ENCODE data around the gene VPS52.

Gene VPS52

DNA sequence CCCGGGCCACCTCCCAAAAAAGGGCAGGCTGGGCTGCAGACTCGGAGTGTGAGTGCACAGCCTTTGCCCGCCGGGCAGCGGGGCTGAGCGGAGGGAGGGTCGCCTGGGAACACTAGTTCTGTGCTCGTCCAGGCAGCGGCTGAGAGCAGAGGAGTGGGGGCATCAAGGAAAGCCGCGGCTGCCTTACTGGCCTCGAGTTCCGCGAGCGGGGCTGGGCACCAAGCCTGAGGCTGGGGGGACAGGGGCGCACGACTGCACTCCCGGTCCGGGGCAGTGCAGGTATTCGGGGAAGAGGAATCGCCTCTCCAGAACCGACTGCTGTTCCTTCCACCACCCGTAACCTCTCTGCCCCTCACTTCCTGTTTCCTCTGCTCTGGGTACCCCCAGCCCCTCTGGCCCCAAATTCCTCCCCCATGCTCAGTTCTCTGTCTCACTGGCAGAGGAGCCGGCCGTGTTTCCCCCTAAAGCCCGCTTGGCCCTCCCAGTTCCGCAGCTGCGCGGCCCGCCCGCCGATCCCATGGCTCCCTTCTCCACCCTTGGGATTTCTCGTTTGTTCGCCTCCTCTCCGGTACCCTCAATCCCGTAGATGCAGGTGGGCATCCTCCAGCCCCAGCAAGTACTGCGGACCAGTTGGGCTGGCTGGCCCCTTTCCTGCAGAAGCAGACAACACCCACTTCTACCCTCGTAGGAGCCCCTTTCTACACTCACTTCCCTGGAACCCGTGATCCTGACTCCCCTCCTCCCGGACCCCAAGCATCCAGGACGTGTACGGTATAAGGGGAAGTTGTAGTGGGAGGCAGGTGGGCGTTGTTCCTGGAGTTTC lies 58.3 kb downstream of the VPS52 start (continued):
- TF ChIP-seq PRDM10 (tag by site-specific recombination; IDR thresholded peaks at IDR 0.05) (peak; percentile 93), PATZ1 (tag by site-specific recombination; IDR thresholded peaks at IDR 0.05) (0 out of 2 replicates have a peak, but pooled peaks have one; percentile 34)

DNA sequence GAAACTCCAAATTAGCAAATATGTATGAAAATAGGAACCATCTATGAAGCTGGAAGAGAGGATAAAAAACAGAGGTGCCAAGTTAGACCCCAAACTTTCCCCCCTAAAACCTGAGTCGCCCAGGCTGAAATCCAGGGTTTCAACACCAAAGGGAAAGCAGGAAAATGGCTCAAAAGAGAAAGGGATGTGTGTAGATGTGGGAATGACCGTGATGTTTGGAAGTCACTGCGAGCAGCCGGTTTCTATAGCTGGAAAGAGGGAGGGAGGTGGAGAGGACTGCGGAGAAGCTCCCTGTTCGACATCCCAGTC lies 58.9 kb downstream of the VPS52 start:
- Histone ChIP-seq H3K9me3 (ENCODE audit: control insufficient read depth, insufficient read depth, low read depth, low read length) (no peaks in the 10 kb centered on the region), H3K27ac (ENCODE audit: extremely low read depth, low read depth, low read length) (no peak overlapping the region), H3K4me1 (ENCODE audit: control insufficient read depth, insufficient read depth, low read length) (peaks cover 8% of the 10 kb centered on the region), H3K4me3 (ENCODE audit: low read depth, low read length) (peak overlapping the region; percentile 38), H3K36me3 (ENCODE audit: control insufficient read depth in 2 of 2, insufficient read depth in 1 of 2, low read length in 2 of 2) (peaks cover 11 to 26% of the 10 kb centered on the region in 2 experiments; a peak in 2 of 3 replicates)
- TF ChIP-seq ZBTB17 (tag by site-specific recombination; IDR thresholded peaks at IDR 0.05) (no peak), KLF1 (tag by site-specific recombination; IDR thresholded peaks at IDR 0.05) (no peak), PRDM1 (tag by site-specific recombination; IDR thresholded peaks at IDR 0.05) (peak; percentile 76), ZNF585B (tag by site-specific recombination; IDR thresholded peaks at IDR 0.05) (no peak), GLI4 (tag by site-specific recombination; IDR thresholded peaks at IDR 0.05) (no peak), SALL2 (tag by site-specific recombination; IDR thresholded peaks at IDR 0.05; ENCODE audit: borderline replicate concordance) (no peak), ZNF221 (tag by site-specific recombination; IDR thresholded peaks at IDR 0.05; ENCODE audit: borderline replicate concordance) (no peak)
- ChIA-PET POLR2A (interaction anchor here (0.9 to 2.0 kb wide), 5 partner anchors 14 to 241 kb away, joined by 3 to 10 read pairs (median 4); partner anchors contain the start of gene B3GALT4), CTCF (interaction anchor here (0.6 to 1.5 kb wide), 3 partner anchors 27 to 212 kb away, joined by 3 to 5 read pairs (median 4); no protein-coding TSS in a partner anchor)

GRCh38 chr6:33211666-33212422 lies 59.8 kb downstream of the VPS52 start:
- TF ChIP-seq ZNF366 (tag by site-specific recombination; conservative IDR thresholded peaks at IDR 0.05) = peak; percentile 55; the same call in 1 of the 2 replicates
- TF ChIP-seq PRDM1 (tag by site-specific recombination; IDR thresholded peaks at IDR 0.05) = peak; percentile 95
- no peak for TF ChIP-seq ZSCAN30 (tag by site-specific recombination; IDR thresholded peaks at IDR 0.05)
- TF ChIP-seq TCF7L2 (IDR thresholded peaks at IDR 0.05; ENCODE audit: borderline replicate concordance, low read depth, low read length) = no peak
- TF ChIP-seq ZEB2 (tag by site-specific recombination; IDR thresholded peaks at IDR 0.05) = no peak
- TF ChIP-seq ZNF664 (tag by site-specific recombination; IDR thresholded peaks at IDR 0.05) = no peak
- TF ChIP-seq KLF9 (tag by site-specific recombination; IDR thresholded peaks at IDR 0.05; ENCODE audit: low read depth) = 0 out of 2 replicates have a peak, but pooled peaks have one; percentile 19
- TF ChIP-seq KLF1 (tag by site-specific recombination; IDR thresholded peaks at IDR 0.05) = peak; percentile 28
- no peak for TF ChIP-seq PRDM6 (tag by site-specific recombination; IDR thresholded peaks at IDR 0.05)
- no peak for TF ChIP-seq GFI1B (tag by site-specific recombination; IDR thresholded peaks at IDR 0.05)
- Histone ChIP-seq H3K9me3 (ENCODE audit: control insufficient read depth, insufficient read depth, low read depth, low read length) (no peaks in the 10 kb centered on the region), H3K36me3 (ENCODE audit: control insufficient read depth in 2 of 2, insufficient read depth in 1 of 2, low read length in 2 of 2) (peaks cover 11 to 26% of the 10 kb centered on the region in 2 experiments; a peak in 2 of 3 replicates), H3K4me1 (ENCODE audit: control insufficient read depth, insufficient read depth, low read length) (peaks cover 11% of the 10 kb centered on the region), H3K4me3 (ENCODE audit: low read depth, low read length) (no peak overlapping the region), H3K27ac (ENCODE audit: extremely low read depth, low read depth, low read length) (no peak overlapping the region)
- ChIA-PET POLR2A (interaction anchor here (0.9 to 2.0 kb wide), 4 partner anchors 15 to 65 kb away, joined by 3 to 10 read pairs (median 4); partner anchors contain the start of gene B3GALT4), CTCF (interaction anchor here (0.6 to 3.9 kb wide), 3 partner anchors 36 to 118 kb away, joined by 3 to 30 read pairs (median 5); no protein-coding TSS in a partner anchor)
